IPS-NIHi11 (cell line): ENCODE measurements around the gene NHEJ1.

Experiments used
- DNase-seq: peaks from one replicate; pipeline ENCODE4 v3.0.0; 2012; ENCODE audit warnings: mixed read lengths, low spot score

The NHEJ1 gene

GRCh38 chr2:219182331-219183150 is 21.9 kb upstream of the NHEJ1 start:
- DNase-seq = no peak

- no peak for DNase-seq
Observed at GRCh38 chr2:219181531-219181930, 20.9 kb upstream of the NHEJ1 start.

DNA sequence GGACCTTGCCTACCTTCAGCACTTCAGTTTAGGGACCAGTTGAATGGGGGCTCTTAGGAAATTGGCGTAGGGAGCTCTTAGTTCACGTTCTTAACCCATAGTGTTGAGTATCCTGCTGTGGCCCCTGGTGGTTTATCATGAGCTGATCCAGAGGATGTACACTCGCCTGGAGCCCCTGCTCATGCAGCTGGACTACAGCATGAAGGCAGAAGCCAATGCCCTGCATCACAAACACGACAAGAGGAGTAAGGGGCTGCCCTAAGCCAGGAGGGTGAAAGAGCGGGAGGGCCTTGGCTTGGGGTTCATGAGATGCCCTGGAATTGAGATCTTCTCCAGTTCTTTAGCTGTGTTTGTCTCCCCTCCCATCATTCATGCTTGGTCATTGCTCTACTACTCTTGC is 20.3 kb upstream of the NHEJ1 start:
- no peak for DNase-seq

GRCh38 chr2:219179601-219180465 is 19.2 kb upstream of the NHEJ1 start:
- DNase-seq = no peak

DNA sequence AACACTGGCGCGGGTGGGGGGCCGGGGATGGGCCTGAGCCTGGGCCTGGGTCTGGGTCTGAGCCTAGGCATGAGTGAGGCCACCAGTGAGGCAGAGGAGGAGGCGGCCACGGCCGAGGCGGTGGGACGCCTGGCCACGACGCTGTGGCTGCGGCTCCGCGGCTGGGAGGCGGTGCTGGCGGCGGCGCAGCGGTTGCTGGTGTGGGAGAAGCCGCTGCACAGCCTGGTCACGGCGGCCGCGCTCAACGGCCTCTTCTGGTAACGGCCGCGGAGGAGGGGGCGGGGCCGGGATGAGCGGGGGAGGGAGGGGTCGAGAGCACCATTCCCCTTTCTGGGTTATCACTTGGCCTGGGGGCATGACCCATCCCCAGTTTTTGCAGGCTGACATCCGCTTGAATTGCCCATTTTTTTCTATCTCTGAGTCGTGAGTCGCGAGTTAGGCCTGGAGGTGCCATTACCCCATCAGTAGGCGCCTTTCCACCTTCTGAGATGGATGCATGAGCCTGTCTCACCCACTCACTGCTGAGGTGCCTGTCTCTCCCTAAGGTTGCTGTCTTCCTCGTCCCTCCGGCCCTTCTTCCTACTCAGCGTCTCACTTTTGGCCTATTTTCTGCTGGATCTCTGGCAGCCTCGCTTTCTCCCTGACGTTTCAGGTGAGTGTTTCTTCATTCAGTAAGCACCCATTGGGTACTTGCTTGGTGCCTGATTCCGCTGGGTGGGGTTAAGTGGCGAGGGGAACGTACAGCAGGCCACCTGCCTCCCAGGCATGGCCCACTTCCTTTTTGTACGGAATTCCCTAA is 18.0 kb upstream of the NHEJ1 start:
- peak; percentile 69 for DNase-seq

DNA sequence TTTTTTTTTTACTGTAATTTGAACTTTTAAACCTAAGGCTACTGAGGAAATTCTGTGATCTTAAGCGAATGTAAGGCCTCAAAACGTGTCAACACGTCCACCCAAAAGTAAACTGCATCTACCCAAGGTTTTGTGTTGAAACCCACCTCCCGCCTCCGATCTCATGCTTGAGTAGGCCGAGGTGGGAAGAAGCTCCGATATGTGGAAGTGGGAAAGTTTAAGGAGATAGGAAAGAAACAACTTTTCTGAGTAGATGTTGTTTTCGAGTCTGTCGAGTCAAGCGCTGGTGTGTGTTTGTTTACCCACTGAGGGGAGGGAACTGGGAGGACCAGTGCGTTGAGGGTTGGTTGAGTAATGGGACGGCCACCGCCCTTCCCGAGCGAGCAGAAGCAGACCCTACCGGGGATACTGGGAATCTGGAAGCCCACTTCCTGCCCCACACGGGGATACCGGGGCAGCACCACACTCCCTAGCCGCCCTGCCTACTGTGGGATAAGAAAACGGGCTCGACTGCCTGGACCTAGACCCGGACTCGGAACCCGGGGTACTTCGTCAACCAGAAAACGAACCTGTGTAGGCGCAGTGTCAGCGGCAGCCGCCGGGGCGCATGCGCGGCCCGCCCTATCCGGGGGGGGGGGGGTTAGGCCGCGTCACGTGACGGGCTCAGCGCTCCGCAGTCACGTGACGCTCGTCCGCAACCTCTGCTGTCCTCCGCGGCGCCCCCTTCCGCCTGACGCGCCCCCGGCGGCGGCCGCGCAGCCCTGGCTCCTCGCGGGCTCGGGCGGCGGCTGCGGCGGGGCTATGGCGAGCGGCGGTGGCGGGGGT is 17.1 kb upstream of the NHEJ1 start, which contains the start of gene RETREG2:
Gene RETREG2 (plus strand): TSS at position 724 of the 825 bp plus-strand sequence. CDS start 78 bp downstream, at position 802.
- peak; percentile 98 for DNase-seq

DNA sequence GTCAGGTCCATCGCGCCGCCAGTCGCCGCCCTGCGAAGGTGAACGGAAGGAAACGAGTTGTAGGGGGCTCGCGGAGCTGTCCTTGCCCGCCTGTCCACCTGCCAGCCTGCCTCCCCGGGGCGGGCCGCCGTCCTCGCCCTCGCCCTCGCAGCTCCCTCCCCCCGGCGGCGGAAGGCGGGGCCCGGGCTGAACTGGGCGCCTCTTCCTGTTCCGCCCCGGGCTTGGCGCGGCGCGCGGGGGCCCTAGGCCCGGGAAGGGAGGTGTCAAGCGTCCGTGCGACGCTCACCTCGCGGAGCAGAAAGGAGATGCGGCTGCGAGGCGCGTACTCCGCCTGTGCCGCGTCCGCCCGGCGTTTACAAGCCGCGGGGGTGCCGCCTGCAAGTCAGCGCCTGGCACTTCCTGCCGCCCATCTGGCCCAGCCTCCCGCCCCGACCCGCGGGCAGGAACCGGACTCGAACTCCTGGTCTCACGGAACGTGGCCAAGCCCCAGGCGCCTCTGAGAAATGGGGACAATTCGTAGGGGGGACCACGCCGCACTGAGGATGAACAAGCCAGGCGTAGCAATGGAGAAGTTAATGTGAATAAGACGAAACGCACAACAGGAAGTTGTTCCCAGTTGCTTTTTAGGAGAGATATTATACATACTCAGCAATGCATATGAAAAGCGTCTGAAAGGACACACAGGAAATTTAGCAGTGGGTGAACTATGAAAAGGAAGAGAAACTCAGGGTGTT is 16.4 kb upstream of the NHEJ1 start, which contains the start of gene CNPPD1:
Gene CNPPD1 (minus strand): TSS at position 108 of the 734 bp plus-strand sequence. CDS start 97 bp downstream, at position 11.
- peak; percentile 89 for DNase-seq

DNA sequence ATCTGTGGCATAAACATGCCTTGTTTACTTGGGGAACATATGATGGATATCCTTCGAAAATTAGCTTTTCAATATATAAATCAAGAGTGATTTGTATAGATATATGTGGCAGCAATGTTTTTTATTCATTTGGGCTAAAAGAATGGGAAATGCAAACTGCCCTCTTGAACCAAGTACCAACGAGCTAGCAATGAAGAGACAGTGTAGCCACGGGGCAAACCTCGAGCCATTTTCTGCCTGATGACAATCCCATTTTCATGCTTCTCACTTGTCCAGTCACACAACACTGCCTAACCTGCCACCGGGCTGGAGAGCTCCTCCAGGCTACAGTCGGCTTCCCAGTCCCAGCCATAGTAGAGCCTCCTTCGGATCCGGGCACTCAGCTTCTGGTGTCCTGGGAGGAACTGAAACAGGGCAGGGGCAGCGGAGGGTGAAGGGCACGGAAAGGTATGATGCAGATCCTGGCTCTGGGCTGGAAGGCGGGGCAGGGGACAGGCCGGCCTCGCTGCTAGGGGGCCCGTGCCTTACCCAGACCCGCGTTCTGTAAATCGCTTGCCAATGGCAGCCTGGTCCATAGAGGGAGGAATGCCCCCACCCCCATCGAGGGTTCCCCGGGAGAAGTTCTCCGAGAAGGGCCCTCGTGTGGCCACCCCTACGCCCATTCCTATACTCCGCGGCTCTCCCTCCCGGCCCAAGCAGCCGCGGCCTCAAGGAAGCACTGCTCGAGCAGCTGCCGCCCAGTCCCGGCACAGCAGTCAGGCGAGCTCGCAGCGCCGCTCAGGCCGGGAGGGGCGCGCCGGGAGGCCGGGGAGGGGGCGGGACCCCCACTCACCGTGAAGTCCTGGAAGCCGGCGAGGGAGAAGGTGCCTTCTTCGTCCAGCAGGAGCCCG is 15.6 kb upstream of the NHEJ1 start:
- peak; percentile 56 for DNase-seq

DNA sequence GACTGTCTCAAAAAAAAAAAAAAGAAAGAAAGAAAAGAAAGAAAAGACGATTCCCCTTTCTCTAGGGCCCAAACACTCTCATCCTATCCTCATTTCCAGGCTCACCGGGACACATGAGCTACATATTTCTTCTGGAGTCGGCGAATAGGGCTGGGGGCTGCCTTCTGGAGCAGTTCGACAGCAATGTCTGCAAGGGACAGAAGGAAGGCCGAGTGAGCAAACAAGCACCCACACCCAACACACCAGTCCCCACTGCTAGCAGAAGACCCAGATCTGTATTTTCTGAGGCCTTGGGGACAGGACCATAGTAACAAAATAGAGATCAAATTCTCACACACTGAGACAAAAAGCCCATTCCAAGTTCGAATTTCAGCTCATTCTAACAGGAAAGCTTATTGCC is 14.9 kb upstream of the NHEJ1 start:
- no peak for DNase-seq

DNA sequence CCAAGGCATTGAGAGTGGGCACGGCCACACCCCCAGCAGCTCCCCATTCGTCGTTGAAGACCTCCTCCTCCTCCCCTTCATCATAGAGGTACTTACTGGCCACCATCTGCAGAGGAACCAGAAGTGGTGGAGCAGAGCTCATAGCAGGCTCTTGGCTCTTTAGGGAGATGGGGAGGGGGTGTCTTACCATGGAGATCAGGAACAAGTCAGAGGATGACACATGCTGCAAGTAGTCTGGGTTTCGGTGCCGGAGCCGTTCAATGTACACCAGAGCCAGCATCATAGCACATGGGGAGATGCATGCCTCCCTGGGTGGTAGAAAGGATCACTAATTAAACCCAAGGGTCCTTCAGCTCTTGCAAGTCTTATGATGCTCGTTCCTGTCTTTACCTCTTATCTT is 14.2 kb upstream of the NHEJ1 start:
- no peak for DNase-seq

DNA sequence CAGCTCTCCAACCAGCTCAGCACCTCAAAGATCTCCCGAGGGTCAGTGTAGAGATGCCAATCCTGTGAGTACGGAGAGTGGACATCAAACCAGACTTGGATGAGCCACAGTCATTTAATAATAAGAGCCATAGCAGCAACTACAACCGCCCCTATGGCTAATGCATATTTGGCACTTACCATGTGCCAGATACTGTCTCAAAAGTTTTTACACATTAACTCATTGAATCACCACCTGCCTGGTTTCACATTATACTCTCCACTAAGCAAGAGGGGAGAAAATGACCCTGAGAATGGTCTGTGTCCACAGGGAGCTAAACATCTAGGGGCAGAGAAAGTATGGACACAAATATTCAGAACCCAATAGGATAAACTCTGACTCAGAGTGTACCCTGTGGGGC is 13.5 kb upstream of the NHEJ1 start:
- no peak for DNase-seq

DNA sequence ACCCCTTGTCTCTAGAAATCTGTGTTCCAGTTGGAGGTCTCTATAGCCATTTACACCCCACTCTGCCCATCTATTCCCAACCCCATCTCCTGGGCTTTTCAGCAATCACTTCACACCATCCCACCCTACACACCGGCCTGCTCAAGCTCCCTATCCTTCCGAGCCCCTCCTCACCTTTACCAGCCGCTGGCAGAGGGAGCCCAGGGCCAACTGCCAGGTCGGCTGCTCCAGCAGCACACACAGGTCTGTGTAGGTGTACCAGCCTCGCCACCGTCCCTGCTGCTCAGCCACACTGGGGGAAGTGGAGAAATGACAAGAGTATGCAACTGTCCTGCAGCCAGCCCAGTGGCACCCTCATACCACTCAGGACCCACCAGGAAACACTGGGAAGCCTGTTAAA is 12.6 kb upstream of the NHEJ1 start:
- no peak for DNase-seq

- no peak for DNase-seq
Observed at GRCh38 chr2:219172231-219173154, 11.9 kb upstream of the NHEJ1 start.

GRCh38 chr2:219171231-219171651 is 10.6 kb upstream of the NHEJ1 start:
- DNase-seq = peak; percentile 41

DNA sequence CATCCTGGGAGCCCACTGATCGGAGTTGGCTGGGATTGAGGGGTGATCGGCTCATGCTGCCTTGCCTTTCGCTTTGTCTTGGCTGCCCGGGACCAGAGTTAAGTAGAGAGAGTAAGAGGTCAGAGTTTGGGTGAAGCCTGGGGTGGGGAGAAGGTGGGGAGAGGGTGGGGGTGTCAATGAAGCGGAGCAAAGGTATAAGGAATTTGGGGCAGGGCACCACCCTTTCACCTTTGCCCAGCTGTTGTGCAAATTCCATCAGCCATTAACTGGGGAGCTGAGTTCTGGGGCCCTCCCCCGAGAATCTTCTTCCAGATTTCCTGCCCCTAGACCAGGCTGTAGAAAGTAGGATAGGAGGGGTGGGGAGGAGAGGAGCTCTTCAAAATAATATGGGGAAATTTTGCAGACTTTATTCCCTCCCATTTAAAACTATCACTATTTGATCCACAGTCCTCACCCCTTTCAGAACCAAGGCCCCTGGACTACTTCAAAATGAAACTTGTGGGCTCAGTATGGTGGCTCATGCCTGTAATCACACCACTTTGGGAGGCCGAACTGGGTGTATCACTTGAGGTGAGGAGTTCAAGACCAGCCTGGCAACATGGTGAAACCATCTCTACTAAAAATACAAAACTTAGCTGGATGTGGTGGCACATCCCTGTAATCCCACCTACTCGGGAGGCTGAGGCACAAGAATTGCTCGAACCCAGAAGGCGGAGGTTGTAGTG is 9.5 kb upstream of the NHEJ1 start, which contains the start of gene SLC23A3:
Gene SLC23A3 (minus strand): TSS at position 100 of the 725 bp plus-strand sequence. CDS start 45 bp downstream, at position 55.
- no peak for DNase-seq

DNA sequence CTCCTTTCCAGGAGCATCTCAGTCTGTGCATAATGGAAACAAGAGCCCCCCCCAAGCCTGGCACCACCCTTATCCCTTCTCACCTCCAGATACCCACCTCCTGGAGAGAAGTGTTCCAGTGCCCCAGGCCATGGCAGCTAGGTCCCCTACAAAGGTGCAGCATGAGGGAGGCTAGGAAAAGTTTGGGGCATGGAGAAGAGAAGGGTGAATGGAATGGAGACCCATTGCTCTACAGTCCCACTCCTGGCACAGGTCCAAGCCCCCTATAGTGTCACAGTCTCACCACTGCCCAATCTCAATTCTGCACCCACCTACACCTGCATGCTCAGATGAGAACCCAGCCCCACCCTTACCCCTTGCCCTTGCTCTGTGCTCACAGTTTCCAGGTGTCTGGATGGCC is 8.3 kb upstream of the NHEJ1 start:
- DNase-seq = no peak

DNA sequence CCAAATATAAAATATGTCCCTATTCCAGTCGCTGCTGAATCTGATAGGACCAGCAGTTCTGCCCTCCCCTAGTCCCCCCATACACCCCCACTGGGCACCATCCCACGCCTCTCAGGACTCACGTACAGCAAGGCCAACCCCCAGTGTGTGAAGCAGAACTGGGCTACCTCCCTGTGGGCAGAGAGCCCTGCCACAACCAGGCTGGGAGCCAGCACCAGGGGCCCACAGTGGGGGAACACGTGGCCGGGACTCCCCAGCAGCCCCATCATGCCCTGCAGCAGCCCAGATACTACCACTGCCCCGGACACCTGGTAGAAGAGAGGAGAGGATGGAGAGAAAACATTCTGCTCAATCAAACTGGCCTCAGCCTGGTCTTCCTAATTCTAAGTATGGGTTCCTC is 7.9 kb upstream of the NHEJ1 start:
- no peak for DNase-seq
